Measurements from ENCODE around the gene DHRS2. TPM values are rescaled to one million over a fixed set of nuclear protein-coding genes. Genes with fewer than 3 reads are reported as not detected.

DHRS2 gene
- total and polyA plus RNA-seq, 2 of the 13 experiments (the other 11 are each of a cell fraction or from before 2014, with no cell fraction given): 1,621 to 3,021 TPM

GRCh38 chr14:23643533-23644194 is 7.5 kb downstream of the DHRS2 start (continued):
- TF ChIP-seq TCF12 (IDR thresholded peaks at IDR 0.05): no peak
- no peak for TF ChIP-seq TCF12 (CRISPR knock-in tag; IDR thresholded peaks at IDR 0.05)
- no peak for TF ChIP-seq ZNF619 (CRISPR knock-in tag; IDR thresholded peaks at IDR 0.05)
- no peak for TF ChIP-seq ZNF891 (CRISPR knock-in tag; IDR thresholded peaks at IDR 0.05)
- peak; percentile 15; the same call in 1 of the 2 replicates for TF ChIP-seq TIGD3 (CRISPR knock-in tag; IDR thresholded peaks at IDR 0.05; ENCODE audit: borderline replicate concordance)
- TF ChIP-seq GABPB1 (CRISPR knock-in tag; IDR thresholded peaks at IDR 0.05): no peak
- no peak for TF ChIP-seq MYNN (CRISPR knock-in tag; IDR thresholded peaks at IDR 0.05; ENCODE audit: low read depth)
- no peak for TF ChIP-seq ZFP41 (CRISPR knock-in tag; IDR thresholded peaks at IDR 0.05; ENCODE audit: borderline replicate concordance)
- peak; percentile 62; the same call in 1 of the 2 replicates for TF ChIP-seq ZBTB1 (CRISPR knock-in tag; IDR thresholded peaks at IDR 0.05; ENCODE audit: borderline replicate concordance)
- TF ChIP-seq KAT8 (CRISPR knock-in tag; IDR thresholded peaks at IDR 0.05): 0 out of 2 replicates have a peak, but pooled peaks have one; percentile 5
- TF ChIP-seq ATRX (CRISPR knock-in tag; IDR thresholded peaks at IDR 0.05; ENCODE audit: borderline replicate concordance): 0 out of 2 replicates have a peak, but pooled peaks have one; percentile 28
- TF ChIP-seq DRAP1 (CRISPR knock-in tag; IDR thresholded peaks at IDR 0.05): no peak
- no peak for TF ChIP-seq ZNF276 (CRISPR knock-in tag; IDR thresholded peaks at IDR 0.05; ENCODE audit: low read depth)
- no peak for TF ChIP-seq ZNF691 (CRISPR knock-in tag; IDR thresholded peaks at IDR 0.05; ENCODE audit: borderline replicate concordance, low read depth)
- no peak for TF ChIP-seq ZFP62 (CRISPR knock-in tag; IDR thresholded peaks at IDR 0.05)
- TF ChIP-seq ZNF12 (CRISPR knock-in tag; IDR thresholded peaks at IDR 0.05): 0 out of 2 replicates have a peak, but pooled peaks have one; percentile 39
- no peak for TF ChIP-seq HNF1B (CRISPR knock-in tag; IDR thresholded peaks at IDR 0.05)
- no peak for TF ChIP-seq ZEB1 (IDR thresholded peaks at IDR 0.05; ENCODE audit: insufficient replicate concordance, low read depth)
- no peak for TF ChIP-seq DBP (CRISPR knock-in tag; IDR thresholded peaks at IDR 0.05; ENCODE audit: not compliant biosample characterization)
- 0 out of 4 replicates have a peak, but pooled peaks of 1 of the 2 experiments have one; percentile 39 for TF ChIP-seq HMGXB4 (CRISPR knock-in tag; IDR thresholded peaks at IDR 0.05; ENCODE audit: borderline replicate concordance in 1 of 2, low read depth in 1 of 2)

Measured in HepG2 (cell line).